Gastrocnemius medialis (tissue), 4 donors: ENCODE measurements around the gene FTH1.

ENCODE experiments used
- POLR2A ChIP-seq, 2 donors: fragments of 450-650 bp; IDR thresholded peaks; one replicate each; pipeline ENCODE4 v1.6.1; 2017; ENCODE audit warnings: antibody characterized with exemption in 2 of 2, mild to moderate bottlenecking in 2 of 2, moderate library complexity in 2 of 2
- TF ChIP-seq, protein P1 (sequence below), 5 experiments: fragments of 450-650 bp in 3 of 5; fragments of 200-600 bp in 2 of 5; sonication (generic) in 2 of 5; IDR thresholded peaks in 4 of 5; conservative IDR thresholded peaks in 1 of 5; 1 replicate in 4 of 5; 2 replicates in 1 of 5; pipeline ENCODE4 v1.5.1; 2016 to 2019; ENCODE audit warnings: antibody characterized with exemption in 5 of 5, mild to moderate bottlenecking in 3 of 5, moderate library complexity in 3 of 5

DNA sequence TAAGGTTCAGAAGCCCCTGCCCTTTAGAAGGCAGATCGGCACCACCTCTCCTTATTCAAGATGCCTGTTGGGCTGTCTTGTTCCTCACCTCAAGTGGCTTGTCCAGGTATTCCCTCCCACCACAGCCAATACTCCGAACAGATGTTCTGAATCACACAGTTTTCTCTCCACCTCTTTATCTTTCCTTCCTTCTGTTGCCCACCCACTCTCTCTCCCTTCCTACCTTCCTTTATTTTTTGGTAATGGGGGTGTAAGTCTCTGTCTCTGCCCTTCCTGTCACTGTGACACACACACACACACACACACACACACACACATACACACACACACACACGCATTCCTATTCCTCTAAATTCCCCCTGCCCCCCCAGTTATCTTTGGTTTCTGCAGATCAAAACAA lies 8.8 kb downstream of the FTH1 start:
- TF ChIP-seq, protein P1, sequence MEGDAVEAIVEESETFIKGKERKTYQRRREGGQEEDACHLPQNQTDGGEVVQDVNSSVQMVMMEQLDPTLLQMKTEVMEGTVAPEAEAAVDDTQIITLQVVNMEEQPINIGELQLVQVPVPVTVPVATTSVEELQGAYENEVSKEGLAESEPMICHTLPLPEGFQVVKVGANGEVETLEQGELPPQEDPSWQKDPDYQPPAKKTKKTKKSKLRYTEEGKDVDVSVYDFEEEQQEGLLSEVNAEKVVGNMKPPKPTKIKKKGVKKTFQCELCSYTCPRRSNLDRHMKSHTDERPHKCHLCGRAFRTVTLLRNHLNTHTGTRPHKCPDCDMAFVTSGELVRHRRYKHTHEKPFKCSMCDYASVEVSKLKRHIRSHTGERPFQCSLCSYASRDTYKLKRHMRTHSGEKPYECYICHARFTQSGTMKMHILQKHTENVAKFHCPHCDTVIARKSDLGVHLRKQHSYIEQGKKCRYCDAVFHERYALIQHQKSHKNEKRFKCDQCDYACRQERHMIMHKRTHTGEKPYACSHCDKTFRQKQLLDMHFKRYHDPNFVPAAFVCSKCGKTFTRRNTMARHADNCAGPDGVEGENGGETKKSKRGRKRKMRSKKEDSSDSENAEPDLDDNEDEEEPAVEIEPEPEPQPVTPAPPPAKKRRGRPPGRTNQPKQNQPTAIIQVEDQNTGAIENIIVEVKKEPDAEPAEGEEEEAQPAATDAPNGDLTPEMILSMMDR (IDR thresholded peaks at IDR 0.05 in 4 of 5, conservative IDR thresholded peaks at IDR 0.05 in 1 of 5), result no peak
- no peak for TF ChIP-seq POLR2A (IDR thresholded peaks at IDR 0.05)
